H9 (cell line): ENCODE measurements around the gene NFE2L2. TPM values are rescaled to one million over a fixed set of nuclear protein-coding genes. Genes with fewer than 3 reads are reported as not detected.
A peak's percentile ranks its signal among the peaks of the same experiment; 100 is the strongest.

ENCODE experiments used
- DNase-seq: peaks from one replicate; pipeline ENCODE4 v3.0.0-alpha.2; 2017
- H2AFZ ChIP-seq: one replicate; pipeline ENCODE4 v1.6.1; 2013; ENCODE audit warnings: mild to moderate bottlenecking, low read length, control low read depth, moderate library complexity
- H2AK5ac ChIP-seq: 2 replicates; pipeline ENCODE4 v1.6.1; 2013; ENCODE audit warnings: low read length, control low read depth, mixed read lengths; ENCODE audit not compliant: insufficient read length
- H2BK120ac ChIP-seq: one replicate; pipeline ENCODE4 v1.6.1; 2013; ENCODE audit warnings: low read depth, mild to moderate bottlenecking, low read length, control low read depth, inconsistent platforms; ENCODE audit not compliant: poor library complexity, severe bottlenecking
- H2BK12ac ChIP-seq: 2 replicates; pipeline ENCODE4 v1.6.1; 2013; ENCODE audit warnings: low read length, control low read depth, mixed read lengths, low read depth; ENCODE audit not compliant: insufficient read length
- H2BK15ac ChIP-seq: 2 replicates; pipeline ENCODE4 v1.6.1; 2013; ENCODE audit warnings: low read depth, low read length, control low read depth
- H2BK20ac ChIP-seq: one replicate; pipeline ENCODE4 v1.6.1; 2013; ENCODE audit warnings: low read depth, mild to moderate bottlenecking, low read length, control low read depth, inconsistent platforms; ENCODE audit not compliant: poor library complexity, severe bottlenecking
- H2BK5ac ChIP-seq: 2 replicates; pipeline ENCODE4 v1.6.1; 2013; ENCODE audit warnings: low read length, control low read depth, mixed read lengths; ENCODE audit not compliant: insufficient read length
- H3K14ac ChIP-seq: 2 replicates; pipeline ENCODE4 v1.6.1; 2013; ENCODE audit warnings: low read length, control low read depth; ENCODE audit not compliant: insufficient read depth
- H3K18ac ChIP-seq: 2 replicates; pipeline ENCODE4 v1.6.1; 2013; ENCODE audit warnings: low read depth, mild to moderate bottlenecking, mixed read lengths, low read length, control low read depth; ENCODE audit not compliant: insufficient read length
- H3K23ac ChIP-seq: 2 replicates; pipeline ENCODE4 v1.6.1; 2013; ENCODE audit warnings: low read length, control low read depth, mixed read lengths, low read depth; ENCODE audit not compliant: insufficient read length
- H3K23me2 ChIP-seq: 2 replicates; pipeline ENCODE4 v1.6.1; 2013; ENCODE audit warnings: low read depth, mild to moderate bottlenecking, mixed read lengths, low read length, control low read depth; ENCODE audit not compliant: insufficient read length, poor library complexity, severe bottlenecking
- H3K27ac ChIP-seq: 2 replicates; pipeline ENCODE4 v1.5.1; 2013; ENCODE audit warnings: low read length, control low read depth, mixed read lengths, low read depth; ENCODE audit not compliant: insufficient read length
- H3K27me3 ChIP-seq: 2 replicates; pipeline ENCODE4 v1.6.1; 2013; ENCODE audit warnings: low read length, control low read depth, inconsistent platforms; ENCODE audit not compliant: insufficient read depth
- H3K4ac ChIP-seq: 2 replicates; pipeline ENCODE4 v1.6.1; 2013; ENCODE audit warnings: low read depth, mild to moderate bottlenecking, control low read depth, inconsistent platforms, low read length, moderate library complexity
- H3K4me1 ChIP-seq: 2 replicates; pipeline ENCODE4 v1.6.1; 2013; ENCODE audit warnings: low read length, control low read depth, inconsistent platforms; ENCODE audit not compliant: insufficient read depth
- H3K4me2 ChIP-seq: 2 replicates; pipeline ENCODE4 v1.6.1; 2013; ENCODE audit warnings: low read length, control low read depth, mixed read lengths; ENCODE audit not compliant: insufficient read length, insufficient read depth
- H3K56ac ChIP-seq: 2 replicates; pipeline ENCODE4 v1.6.1; 2013; ENCODE audit warnings: low read depth, mild to moderate bottlenecking, mixed read lengths, low read length, control low read depth; ENCODE audit not compliant: insufficient read length
- H3K79me1 ChIP-seq: 2 replicates; pipeline ENCODE4 v1.6.1; 2013; ENCODE audit warnings: low read depth, mild to moderate bottlenecking, moderate library complexity, low read length, control low read depth, inconsistent platforms; ENCODE audit not compliant: insufficient read depth, poor library complexity, severe bottlenecking
- H3K79me2 ChIP-seq: 2 replicates; pipeline ENCODE4 v1.6.1; 2013; ENCODE audit warnings: low read length, control low read depth, inconsistent platforms; ENCODE audit not compliant: insufficient read depth
- H3K9ac ChIP-seq: 2 replicates; pipeline ENCODE4 v1.6.1; 2013; ENCODE audit warnings: low read length, control low read depth, mixed read lengths; ENCODE audit not compliant: insufficient read length; ENCODE audit errors: extremely low read depth
- H3K9me3 ChIP-seq: one replicate; pipeline ENCODE4 v1.6.1; 2013; ENCODE audit warnings: low read depth, low read length, inconsistent platforms; ENCODE audit not compliant: control insufficient read depth
- H3T11ph ChIP-seq: one replicate; pipeline ENCODE4 v1.6.1; 2013; ENCODE audit warnings: mild to moderate bottlenecking, low read length, control low read depth, inconsistent platforms
- H4K20me1 ChIP-seq: one replicate; pipeline ENCODE4 v1.6.1; 2013; ENCODE audit not compliant: control insufficient read depth, insufficient read length, insufficient read depth
- H4K5ac ChIP-seq: 2 replicates; pipeline ENCODE4 v1.6.1; 2013; ENCODE audit warnings: low read depth, mild to moderate bottlenecking, mixed read lengths, low read length, control low read depth; ENCODE audit not compliant: insufficient read length
- H4K8ac ChIP-seq: replicated peaks from 2 replicates; pipeline ENCODE4 v1.6.1; 2013; ENCODE audit warnings: low read length, control low read depth, mixed read lengths, low read depth; ENCODE audit not compliant: insufficient read length
- H4K91ac ChIP-seq: 2 replicates; pipeline ENCODE4 v1.6.1; 2013; ENCODE audit warnings: low read depth, mild to moderate bottlenecking, moderate library complexity, mixed read lengths, low read length, control low read depth; ENCODE audit not compliant: insufficient read length
- H3K27ac Mint-ChIP-seq, 3 experiments: 2 replicates in 2 of 3; 3 replicates in 1 of 3; pipeline ENCODE4 v1.8.0; 2020 to 2021; ENCODE audit warnings: mixed read lengths in 3 of 3, mild to moderate bottlenecking in 1 of 3, moderate library complexity in 1 of 3
- H3K27me3 Mint-ChIP-seq: 2 replicates; pipeline ENCODE4 v1.8.0; 2021; ENCODE audit warnings: low read depth, mild to moderate bottlenecking, moderate library complexity, mixed read lengths
- H3K36me3 Mint-ChIP-seq, 3 experiments: 2 replicates in 2 of 3; 3 replicates in 1 of 3; pipeline ENCODE4 v1.8.0; 2020 to 2021; ENCODE audit warnings: low read depth in 3 of 3, mixed read lengths in 3 of 3; ENCODE audit not compliant: insufficient read depth in 1 of 3
- H3K4me1 Mint-ChIP-seq, 2 experiments: 2 replicates each; pipeline ENCODE4 v1.8.0; 2020; ENCODE audit warnings: mixed read lengths in 2 of 2
- H3K4me3 Mint-ChIP-seq, 2 experiments: 2 replicates in 1 of 2; 3 replicates in 1 of 2; pipeline ENCODE4 v1.8.0; 2020 to 2021; ENCODE audit warnings: mild to moderate bottlenecking in 2 of 2, mixed read lengths in 2 of 2, moderate library complexity in 1 of 2
- H3K9me3 Mint-ChIP-seq, 2 experiments: 2 replicates in 1 of 2; 3 replicates in 1 of 2; pipeline ENCODE4 v1.8.0; 2020; ENCODE audit warnings: mild to moderate bottlenecking in 2 of 2, mixed read lengths in 2 of 2, moderate library complexity in 1 of 2
- WGBS: extraction: QIAGEN DNeasy Blood & Tissue Kit; methylation state at CpG from one replicate; pipeline ENCODE4 v1.1.7; 2013; ENCODE audit warnings: missing lambda C conversion rate, low lambda C conversion rate, mixed read lengths; ENCODE audit not compliant: insufficient read length; ENCODE audit errors: extremely low coverage; 5-methylcytosine and 5-hydroxymethylcytosine counted together
- total RNA-seq: library from RNA; stranded (reverse); gene quantifications from 2 replicates; pipeline ENCODE4 v1.2.1, GENCODE V29; 2021
- TF ChIP-seq, protein P1 (sequence below): fragments of 200-600 bp; sonication (generic); conservative IDR thresholded peaks from 3 replicates; pipeline ENCODE4 v1.8.0; 2021; ENCODE audit warnings: antibody characterized with exemption, mild to moderate bottlenecking

The NFE2L2 gene
- total RNA-seq, 1 experiment from 2014 or later, result 42.5 TPM

DNA sequence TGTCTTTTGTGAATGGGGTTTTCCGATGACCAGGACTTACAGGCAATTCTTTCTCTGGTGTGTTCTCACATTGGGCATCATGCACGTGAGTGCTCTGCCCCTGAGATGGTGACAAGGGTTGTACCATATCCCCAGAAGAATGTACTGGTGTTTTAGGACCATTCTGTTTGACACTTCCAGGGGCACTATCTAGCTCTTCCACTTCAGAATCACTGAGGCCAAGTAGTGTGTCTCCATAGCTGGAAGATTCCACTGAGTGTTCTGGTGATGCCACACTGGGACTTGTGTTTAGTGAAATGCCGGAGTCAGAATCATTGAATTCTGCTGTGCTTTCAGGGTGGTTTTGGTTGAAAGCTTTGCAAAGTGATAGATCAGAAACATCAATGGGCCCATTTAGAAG lies 33.3 kb downstream of the NFE2L2 start:
- no peak overlapping the region for H3K27ac ChIP-seq
- H3K27ac Mint-ChIP-seq, result 0 out of 7 replicates have a peak overlapping the region, but pooled peaks of 1 of the 3 experiments have one; percentile 32
- H3K9me3 Mint-ChIP-seq, result no peaks in the 10 kb centered on the region
- H3K4me2 ChIP-seq, result no peak overlapping the region
- DNase-seq, result no peak
- no peak overlapping the region for H4K5ac ChIP-seq
- H3K27me3 ChIP-seq, result no peaks in the 10 kb centered on the region
- H2AK5ac ChIP-seq, result no peak overlapping the region
- peaks cover 7 to 10% of the 10 kb centered on the region in 2 experiments for H3K4me1 Mint-ChIP-seq
- no peak overlapping the region for H3K14ac ChIP-seq
- H3K36me3 Mint-ChIP-seq, result peaks cover 18 to 40% (median 29%) of the 10 kb centered on the region in 3 experiments
- H3K79me1 ChIP-seq, result no peaks in the 10 kb centered on the region
- no peak overlapping the region for H3T11ph ChIP-seq
- no peaks in the 10 kb centered on the region for H3K4me1 ChIP-seq
- no peaks in the 10 kb centered on the region for H4K20me1 ChIP-seq
- H3K9ac ChIP-seq, result no peak overlapping the region
- no peak overlapping the region for H2BK120ac ChIP-seq
- H4K91ac ChIP-seq, result no peak overlapping the region
- peaks cover 4% of the 10 kb centered on the region; the same call in 1 of the 2 replicates for H3K79me2 ChIP-seq
- TF ChIP-seq, protein P1, sequence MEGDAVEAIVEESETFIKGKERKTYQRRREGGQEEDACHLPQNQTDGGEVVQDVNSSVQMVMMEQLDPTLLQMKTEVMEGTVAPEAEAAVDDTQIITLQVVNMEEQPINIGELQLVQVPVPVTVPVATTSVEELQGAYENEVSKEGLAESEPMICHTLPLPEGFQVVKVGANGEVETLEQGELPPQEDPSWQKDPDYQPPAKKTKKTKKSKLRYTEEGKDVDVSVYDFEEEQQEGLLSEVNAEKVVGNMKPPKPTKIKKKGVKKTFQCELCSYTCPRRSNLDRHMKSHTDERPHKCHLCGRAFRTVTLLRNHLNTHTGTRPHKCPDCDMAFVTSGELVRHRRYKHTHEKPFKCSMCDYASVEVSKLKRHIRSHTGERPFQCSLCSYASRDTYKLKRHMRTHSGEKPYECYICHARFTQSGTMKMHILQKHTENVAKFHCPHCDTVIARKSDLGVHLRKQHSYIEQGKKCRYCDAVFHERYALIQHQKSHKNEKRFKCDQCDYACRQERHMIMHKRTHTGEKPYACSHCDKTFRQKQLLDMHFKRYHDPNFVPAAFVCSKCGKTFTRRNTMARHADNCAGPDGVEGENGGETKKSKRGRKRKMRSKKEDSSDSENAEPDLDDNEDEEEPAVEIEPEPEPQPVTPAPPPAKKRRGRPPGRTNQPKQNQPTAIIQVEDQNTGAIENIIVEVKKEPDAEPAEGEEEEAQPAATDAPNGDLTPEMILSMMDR, result no peak
- H2BK20ac ChIP-seq, result no peak overlapping the region
- H2AFZ ChIP-seq, result no peak overlapping the region
- H3K18ac ChIP-seq, result no peak overlapping the region
- H2BK12ac ChIP-seq, result no peak overlapping the region
- no peak overlapping the region for H3K4ac ChIP-seq
- no peak overlapping the region for H3K56ac ChIP-seq
- H2BK5ac ChIP-seq, result no peak overlapping the region
- H3K9me3 ChIP-seq, result no peaks in the 10 kb centered on the region
- no CpG with 5 or more reads among the region's 3 CpGs for WGBS
- no peak overlapping the region for H2BK15ac ChIP-seq
- no peak overlapping the region for H3K23ac ChIP-seq
- no peak overlapping the region for H4K8ac ChIP-seq
- no peaks in the 10 kb centered on the region for H3K27me3 Mint-ChIP-seq
- H3K4me3 Mint-ChIP-seq, result no peak overlapping the region
- no peaks in the 10 kb centered on the region for H3K23me2 ChIP-seq
